Mesenchymal stem cell (in vitro differentiated cells and primary cell): Measurements from ENCODE around the gene CCDC158.

Experiments used
- DNase-seq: peaks from one replicate; pipeline ENCODE4 v3.0.0-alpha.2; 2013
- H2AFZ ChIP-seq: one replicate; pipeline ENCODE4 v1.6.1; 2013; ENCODE audit warnings: low read depth, mild to moderate bottlenecking, control low read depth, inconsistent platforms, low read length, moderate library complexity
- H2AK5ac ChIP-seq: 2 replicates; pipeline ENCODE4 v1.6.1; 2013; ENCODE audit warnings: low read length, moderate library complexity, mild to moderate bottlenecking, inconsistent platforms; ENCODE audit not compliant: severe bottlenecking
- H2BK120ac ChIP-seq: one replicate; pipeline ENCODE4 v1.6.1; 2013; ENCODE audit warnings: low read depth, mild to moderate bottlenecking, inconsistent platforms, low read length, moderate library complexity
- H2BK12ac ChIP-seq, 2 experiments: one replicate each; pipeline ENCODE4 v1.6.1; 2013; ENCODE audit warnings: inconsistent platforms in 2 of 2, low read length in 2 of 2, mild to moderate bottlenecking in 2 of 2, moderate library complexity in 2 of 2, control low read depth in 1 of 2
- H2BK15ac ChIP-seq: one replicate; pipeline ENCODE4 v1.6.1; 2013; ENCODE audit warnings: mild to moderate bottlenecking, low read depth, inconsistent platforms; ENCODE audit not compliant: poor library complexity, severe bottlenecking
- H2BK5ac ChIP-seq: 2 replicates; pipeline ENCODE4 v1.6.1; 2013; ENCODE audit warnings: low read depth, mild to moderate bottlenecking, low read length, control low read depth, inconsistent platforms; ENCODE audit not compliant: poor library complexity, severe bottlenecking
- H3K14ac ChIP-seq, 2 experiments: one replicate each; pipeline ENCODE4 v1.6.1; 2013; ENCODE audit warnings: inconsistent platforms in 2 of 2, low read length in 2 of 2, control low read depth in 1 of 2, mild to moderate bottlenecking in 1 of 2, moderate library complexity in 1 of 2
- H3K18ac ChIP-seq, 2 experiments: one replicate each; pipeline ENCODE4 v1.6.1; 2013; ENCODE audit warnings: inconsistent platforms in 2 of 2, low read length in 2 of 2, control low read depth in 1 of 2, low read depth in 1 of 2, mild to moderate bottlenecking in 1 of 2
- H3K23ac ChIP-seq, 2 experiments: one replicate each; pipeline ENCODE4 v1.6.1; 2013; ENCODE audit warnings: inconsistent platforms in 2 of 2, low read length in 2 of 2, mild to moderate bottlenecking in 2 of 2, moderate library complexity in 2 of 2, control low read depth in 1 of 2
- H3K27ac ChIP-seq: 2 replicates; pipeline ENCODE4 v1.5.1; 2013; ENCODE audit warnings: mild to moderate bottlenecking, moderate library complexity, low read length, control low read depth, inconsistent platforms; ENCODE audit not compliant: poor library complexity, severe bottlenecking
- H3K27me3 ChIP-seq, 2 experiments: 2 replicates each; pipeline versions ENCODE4 v1.6.1 to v1.7.0; 2013; ENCODE audit warnings: low read length in 2 of 2, mild to moderate bottlenecking in 2 of 2, moderate library complexity in 2 of 2, control low read depth in 1 of 2, inconsistent platforms in 1 of 2; ENCODE audit not compliant: control insufficient read depth in 1 of 2, insufficient read depth in 1 of 2
- H3K36me3 ChIP-seq, 2 experiments: 2 replicates each; pipeline versions ENCODE4 v1.6.1 to v1.7.0; 2013; ENCODE audit warnings: low read length in 2 of 2, control low read depth in 1 of 2, inconsistent platforms in 1 of 2, low read depth in 1 of 2, mild to moderate bottlenecking in 1 of 2; ENCODE audit not compliant: insufficient read depth in 2 of 2, control insufficient read depth in 1 of 2
- H3K4ac ChIP-seq, 2 experiments: one replicate each; pipeline ENCODE4 v1.6.1; 2013; ENCODE audit warnings: inconsistent platforms in 2 of 2, low read length in 2 of 2, mild to moderate bottlenecking in 2 of 2, moderate library complexity in 2 of 2, control low read depth in 1 of 2, low read depth in 1 of 2
- H3K4me1 ChIP-seq: 2 replicates; pipeline ENCODE4 v1.6.1; 2013; ENCODE audit warnings: low read depth, low read length, control low read depth; ENCODE audit not compliant: control insufficient read depth, insufficient read depth
- H3K4me2 ChIP-seq: 2 replicates; pipeline ENCODE4 v1.6.1; 2013; ENCODE audit warnings: low read length, mild to moderate bottlenecking, inconsistent platforms; ENCODE audit not compliant: poor library complexity, severe bottlenecking
- H3K4me3 ChIP-seq, 2 experiments: 2 replicates each; pipeline versions ENCODE4 v1.5.1 to v1.7.0; 2013; ENCODE audit warnings: low read length in 2 of 2, mild to moderate bottlenecking in 2 of 2, control low read depth in 1 of 2, low read depth in 1 of 2; ENCODE audit not compliant: insufficient read depth in 1 of 2
- H3K79me1 ChIP-seq: replicated peaks from 2 replicates; pipeline ENCODE4 v1.6.1; 2013; ENCODE audit warnings: mild to moderate bottlenecking, control low read depth, low read length, inconsistent platforms; ENCODE audit not compliant: poor library complexity, severe bottlenecking
- H3K9ac ChIP-seq: 2 replicates; pipeline ENCODE4 v1.7.0; 2013; ENCODE audit warnings: mild to moderate bottlenecking, low read length, moderate library complexity
- H3K9me3 ChIP-seq: 2 replicates; pipeline ENCODE4 v1.7.0; 2013; ENCODE audit warnings: mild to moderate bottlenecking, low read length; ENCODE audit not compliant: control insufficient read depth
- H4K8ac ChIP-seq: one replicate; pipeline ENCODE4 v1.6.1; 2013; ENCODE audit warnings: inconsistent platforms, mild to moderate bottlenecking, low read length, moderate library complexity
- H4K91ac ChIP-seq: one replicate; pipeline ENCODE4 v1.6.1; 2013; ENCODE audit warnings: mild to moderate bottlenecking, low read length, inconsistent platforms
- WGBS: methylation state at CpG from one replicate; pipeline ENCODE4 v1.1.7; 2013; ENCODE audit warnings: mixed read lengths; 5-methylcytosine and 5-hydroxymethylcytosine counted together

Gene CCDC158

DNA sequence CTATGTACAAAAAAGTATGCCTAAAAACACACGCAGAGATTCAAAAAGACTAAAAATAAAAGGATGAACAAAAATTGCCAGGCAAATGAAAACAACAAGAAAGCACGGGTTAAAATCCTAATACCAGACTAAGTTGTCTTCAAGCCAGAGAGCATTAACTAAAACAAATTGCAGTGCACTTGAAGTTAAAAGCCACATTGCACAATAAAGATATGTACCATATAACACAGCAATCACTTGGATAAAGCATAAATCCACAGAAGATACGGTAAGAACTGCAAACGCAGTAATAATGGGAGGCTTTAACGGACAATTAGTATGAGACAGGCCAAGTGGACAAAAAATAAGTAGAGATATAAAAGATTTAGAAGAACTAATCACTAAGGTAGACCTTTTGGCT, 14.9 kb downstream of the CCDC158 start:
- H3K9me3 ChIP-seq, result no peaks in the 10 kb centered on the region
- H2BK120ac ChIP-seq, result no peak overlapping the region
- no peak for DNase-seq
- no peak overlapping the region for H4K91ac ChIP-seq
- H3K27me3 ChIP-seq, result peaks cover 0 to 10% of the 10 kb centered on the region in 2 experiments
- no peak overlapping the region for H3K23ac ChIP-seq
- H4K8ac ChIP-seq, result no peak overlapping the region
- no peak overlapping the region for H3K18ac ChIP-seq
- no peak overlapping the region for H2BK5ac ChIP-seq
- H3K36me3 ChIP-seq, result no peaks in the 10 kb centered on the region
- no peak overlapping the region for H2AK5ac ChIP-seq
- H3K4me1 ChIP-seq, result no peaks in the 10 kb centered on the region
- H3K4ac ChIP-seq, result no peak overlapping the region
- no peak overlapping the region for H2BK12ac ChIP-seq
- no peak overlapping the region for H3K14ac ChIP-seq
- no peak overlapping the region for H2AFZ ChIP-seq
- no peaks in the 10 kb centered on the region for H3K79me1 ChIP-seq
- H2BK15ac ChIP-seq, result no peak overlapping the region
- no peak overlapping the region for H3K4me3 ChIP-seq
- no peak overlapping the region for H3K27ac ChIP-seq
- 86% methylated on average over 2 of the region's 5 CpGs for WGBS
- no peak overlapping the region for H3K9ac ChIP-seq
- H3K4me2 ChIP-seq, result no peak overlapping the region

DNA sequence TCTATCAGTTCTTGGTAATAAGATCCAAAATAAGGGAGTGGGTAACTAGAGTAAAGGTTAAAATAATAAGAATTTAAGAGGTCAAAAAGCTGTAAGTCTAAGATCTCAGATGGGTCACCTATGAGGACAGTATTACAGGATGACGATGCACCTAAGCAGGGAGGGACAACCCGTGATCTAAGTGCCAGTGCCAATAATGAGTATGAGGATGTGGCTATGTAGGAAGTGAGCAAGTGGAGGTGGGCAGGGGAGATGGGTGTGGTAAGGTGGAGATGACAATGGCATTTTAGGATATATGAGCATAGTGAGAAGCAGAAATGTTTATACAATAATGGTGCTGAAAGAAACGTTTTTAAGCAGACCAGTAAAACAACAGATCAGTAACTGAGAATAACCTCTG, 19.3 kb downstream of the CCDC158 start:
- H3K79me1 ChIP-seq, result no peaks in the 10 kb centered on the region
- H3K4me2 ChIP-seq, result no peak overlapping the region
- H3K9me3 ChIP-seq, result no peaks in the 10 kb centered on the region
- H2AK5ac ChIP-seq, result no peak overlapping the region
- no peak overlapping the region for H3K14ac ChIP-seq
- no peak overlapping the region for H3K27ac ChIP-seq
- no peak overlapping the region for H2AFZ ChIP-seq
- no peak overlapping the region for H4K8ac ChIP-seq
- H3K27me3 ChIP-seq, result peaks cover 0 to 14% of the 10 kb centered on the region in 2 experiments
- H2BK12ac ChIP-seq, result no peak overlapping the region
- no peak overlapping the region for H3K9ac ChIP-seq
- H2BK5ac ChIP-seq, result no peak overlapping the region
- no peaks in the 10 kb centered on the region for H3K36me3 ChIP-seq
- DNase-seq, result no peak
- no peak overlapping the region for H3K4me3 ChIP-seq
- no peak overlapping the region for H3K4ac ChIP-seq
- no peak overlapping the region for H3K23ac ChIP-seq
- no peak overlapping the region for H3K18ac ChIP-seq
- no peak overlapping the region for H4K91ac ChIP-seq
- WGBS, result 96% methylated on average over 2 of the region's 3 CpGs
- H3K4me1 ChIP-seq, result no peaks in the 10 kb centered on the region
- no peak overlapping the region for H2BK120ac ChIP-seq
- H2BK15ac ChIP-seq, result no peak overlapping the region

DNA sequence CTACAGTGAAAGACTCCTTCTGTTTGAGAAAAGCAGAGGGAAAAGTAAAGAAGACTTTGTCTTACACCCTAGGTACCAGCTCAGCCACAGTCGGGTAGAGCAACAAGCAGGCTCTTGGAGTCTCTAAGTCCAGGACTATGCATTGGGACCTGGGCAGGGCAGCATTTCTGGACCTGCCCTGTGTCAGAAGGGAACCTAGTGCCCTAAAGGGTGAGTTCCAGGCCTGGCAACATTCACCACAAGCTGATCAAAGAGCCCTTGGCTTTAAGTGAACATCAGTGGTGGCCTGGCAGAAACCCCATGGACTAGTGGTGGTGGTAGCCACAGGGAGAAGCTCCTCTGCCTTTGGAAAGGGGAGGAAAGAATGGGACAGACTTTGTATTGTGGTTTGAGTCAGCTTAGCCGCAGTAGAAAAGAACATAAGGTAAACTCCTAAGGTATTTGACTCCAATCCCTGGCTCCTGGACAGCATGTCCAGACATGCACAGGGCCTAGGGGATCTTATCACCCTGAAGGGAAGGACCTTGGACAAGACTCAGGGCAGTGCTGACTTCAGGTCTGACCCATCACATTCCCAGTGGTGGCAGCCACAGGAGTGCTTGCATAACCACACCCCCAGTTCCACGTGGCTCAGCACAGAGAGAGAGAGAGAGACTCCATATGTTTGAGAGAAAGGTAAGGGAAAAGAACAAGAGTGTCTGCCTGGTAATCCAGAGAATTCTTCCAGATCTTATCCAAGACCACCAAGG, 32.6 kb downstream of the CCDC158 start:
- Histone ChIP-seq H3K4me2 (no peak overlapping the region), H3K9ac (no peak overlapping the region), H3K27ac (no peak overlapping the region), H3K9me3 (peaks cover 15% of the 10 kb centered on the region), H3K4me1 (no peaks in the 10 kb centered on the region), H4K91ac (no peak overlapping the region), H2BK5ac (no peak overlapping the region), H2BK12ac (peak overlapping the region in 1 of 2 experiments; percentile 47), H2BK120ac (no peak overlapping the region), H3K4me3 (no peak overlapping the region), H2AK5ac (no peak overlapping the region), H3K27me3 (no peaks in the 10 kb centered on the region), H2AFZ (no peak overlapping the region), H3K14ac (no peak overlapping the region), H3K4ac (no peak overlapping the region), H2BK15ac (peak overlapping the region; percentile 74), H4K8ac (no peak overlapping the region), H3K18ac (peak overlapping the region in 1 of 2 experiments; percentile 44), H3K36me3 (no peaks in the 10 kb centered on the region), H3K23ac (no peak overlapping the region), H3K79me1 (no peaks in the 10 kb centered on the region)
- DNase-seq, result no peak
- WGBS, result 88% methylated on average over 3 of the region's 3 CpGs

DNA sequence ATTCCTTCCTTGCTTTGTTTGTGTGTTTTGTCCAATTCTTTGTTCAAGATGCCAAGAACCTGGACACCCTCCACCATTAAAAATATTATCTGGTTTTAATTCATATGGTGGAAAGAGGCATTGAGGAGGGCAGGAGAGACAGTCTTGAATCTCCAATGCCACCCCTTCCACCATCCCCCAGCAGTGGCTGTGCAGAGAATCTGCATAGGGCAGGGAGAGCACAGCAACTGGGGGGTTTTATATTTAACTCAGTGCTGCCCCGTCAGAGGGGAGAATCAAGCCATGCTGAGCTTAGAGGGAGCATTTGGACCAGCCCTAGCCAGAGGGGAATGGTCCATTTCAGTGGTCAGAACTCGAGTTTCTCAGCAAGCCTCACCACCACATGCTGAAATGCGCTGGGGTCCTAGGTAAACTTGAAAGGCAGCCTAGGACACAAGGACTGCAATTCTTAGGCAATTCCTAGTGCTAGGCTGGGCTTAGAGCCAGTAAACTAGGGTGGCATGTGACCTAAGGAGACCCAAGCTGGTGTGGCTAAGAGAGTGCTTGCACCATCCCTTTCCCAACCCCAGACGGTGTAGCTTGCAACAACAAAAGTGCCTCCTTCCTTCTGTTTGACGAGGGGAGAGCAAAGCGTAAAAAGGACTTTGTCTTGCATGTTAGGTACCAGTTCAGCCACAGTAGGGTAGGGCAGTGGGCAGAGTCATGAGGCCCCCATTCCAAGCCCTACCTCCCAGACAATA, 34.2 kb downstream of the CCDC158 start:
- Histone ChIP-seq H3K18ac (no peak overlapping the region), H2AK5ac (no peak overlapping the region), H3K9me3 (peaks cover 8% of the 10 kb centered on the region), H3K27ac (no peak overlapping the region), H4K91ac (no peak overlapping the region), H2BK12ac (no peak overlapping the region), H3K36me3 (no peaks in the 10 kb centered on the region), H3K79me1 (no peaks in the 10 kb centered on the region), H2AFZ (no peak overlapping the region), H2BK120ac (no peak overlapping the region), H4K8ac (no peak overlapping the region), H3K4me1 (no peaks in the 10 kb centered on the region), H3K4ac (no peak overlapping the region), H3K9ac (no peak overlapping the region), H3K27me3 (no peaks in the 10 kb centered on the region), H3K4me3 (no peak overlapping the region), H3K4me2 (no peak overlapping the region), H3K23ac (no peak overlapping the region), H2BK15ac (no peak overlapping the region), H3K14ac (no peak overlapping the region), H2BK5ac (no peak overlapping the region)
- no peak for DNase-seq
- WGBS, result 77% methylated on average over 6 of the region's 6 CpGs
